Nephron progenitor cell (in vitro differentiated cells): ENCODE results near the gene DNASE1L2.

Source experiments
- DNase-seq: peaks from one replicate; pipeline ENCODE4 v3.0.0; 2021
- H3K27ac Mint-ChIP-seq: 2 replicates; pipeline ENCODE4 v1.8.0; 2021; ENCODE audit warnings: mild to moderate bottlenecking, moderate library complexity, mixed read lengths
- H3K27me3 Mint-ChIP-seq: 2 replicates; pipeline ENCODE4 v1.8.0; 2021; ENCODE audit warnings: mild to moderate bottlenecking, low read depth, mixed read lengths; ENCODE audit not compliant: poor library complexity
- H3K36me3 Mint-ChIP-seq: 2 replicates; pipeline ENCODE4 v1.8.0; 2021; ENCODE audit warnings: low read depth, mixed read lengths
- H3K4me1 Mint-ChIP-seq: 2 replicates; pipeline ENCODE4 v1.8.0; 2021; ENCODE audit warnings: mixed read lengths
- H3K4me3 Mint-ChIP-seq: 2 replicates; pipeline ENCODE4 v1.8.0; 2021; ENCODE audit warnings: mild to moderate bottlenecking, moderate library complexity, mixed read lengths
- H3K9me3 Mint-ChIP-seq: 2 replicates; pipeline ENCODE4 v1.8.0; 2021; ENCODE audit warnings: mild to moderate bottlenecking, moderate library complexity, mixed read lengths
- CTCF ChIP-seq: fragments of 200-600 bp; sonication (generic); IDR thresholded peaks from 2 replicates; pipeline ENCODE4 v1.5.0; 2021; ENCODE audit warnings: antibody characterized with exemption

The DNASE1L2 gene

GRCh38 chr16:2273931-2274330 is 37.7 kb downstream of the DNASE1L2 start:
- Mint-ChIP-seq H3K27me3 (peaks cover 4% of the 10 kb centered on the region), H3K4me1 (peaks cover 38% of the 10 kb centered on the region), H3K9me3 (no peaks in the 10 kb centered on the region), H3K4me3 (no peak overlapping the region), H3K27ac (no peak overlapping the region), H3K36me3 (peaks cover 4% of the 10 kb centered on the region)
- no peak for DNase-seq
- TF ChIP-seq CTCF: no peak

GRCh38 chr16:2275476-2276367 is 39.5 kb downstream of the DNASE1L2 start:
- Mint-ChIP-seq H3K27me3 (peaks cover 5% of the 10 kb centered on the region), H3K36me3 (peaks cover 4% of the 10 kb centered on the region), H3K4me3 (peak overlapping the region; percentile 33), H3K27ac (no peak overlapping the region), H3K9me3 (no peaks in the 10 kb centered on the region), H3K4me1 (peaks cover 29% of the 10 kb centered on the region)
- TF ChIP-seq CTCF: no peak
- no peak for DNase-seq

- Mint-ChIP-seq H3K36me3 (peaks cover 4% of the 10 kb centered on the region), H3K4me1 (peaks cover 32% of the 10 kb centered on the region), H3K9me3 (no peaks in the 10 kb centered on the region), H3K4me3 (no peak overlapping the region), H3K27ac (no peak overlapping the region), H3K27me3 (peaks cover 6% of the 10 kb centered on the region)
- no peak for DNase-seq
- no peak for TF ChIP-seq CTCF
These were observed 40.3 kb downstream of the DNASE1L2 start for GRCh38 chr16:2276368-2277195.

GRCh38 chr16:2277466-2278271 is 41.4 kb downstream of the DNASE1L2 start:
- no peak overlapping the region for H3K27ac Mint-ChIP-seq
- no peaks in the 10 kb centered on the region for H3K9me3 Mint-ChIP-seq
- no peak overlapping the region for H3K4me3 Mint-ChIP-seq
- no peak for DNase-seq
- peaks cover 8% of the 10 kb centered on the region for H3K27me3 Mint-ChIP-seq
- peaks cover 4% of the 10 kb centered on the region for H3K36me3 Mint-ChIP-seq
- peaks cover 32% of the 10 kb centered on the region for H3K4me1 Mint-ChIP-seq
- TF ChIP-seq CTCF: no peak

- no peak overlapping the region for H3K4me3 Mint-ChIP-seq
These were observed 42.0 kb downstream of the DNASE1L2 start for GRCh38 chr16:2278272-2278608.

More at GRCh38 chr16:2278272-2278608, 42.0 kb downstream of the DNASE1L2 start:
- peaks cover 4% of the 10 kb centered on the region for H3K36me3 Mint-ChIP-seq
- no peak for TF ChIP-seq CTCF
- no peak for DNase-seq
- H3K4me1 Mint-ChIP-seq: peaks cover 32% of the 10 kb centered on the region
- H3K9me3 Mint-ChIP-seq: no peaks in the 10 kb centered on the region
- H3K27me3 Mint-ChIP-seq: peaks cover 10% of the 10 kb centered on the region
- H3K27ac Mint-ChIP-seq: no peak overlapping the region
